HG03045 (cell line): ENCODE data around the gene EIF4G1.

Experiments used
- ATAC-seq: cut with Tn5 transposase; IDR thresholded peaks from one replicate; pipeline ENCODE4 v1.9.1; 2021; ENCODE audit warnings: mild to moderate bottlenecking, moderate library complexity; ENCODE audit not compliant: unreplicated experiment

Gene EIF4G1

GRCh38 chr3:184381261-184382224, 67.1 kb downstream of the EIF4G1 start:
- ATAC-seq, result no peak

DNA sequence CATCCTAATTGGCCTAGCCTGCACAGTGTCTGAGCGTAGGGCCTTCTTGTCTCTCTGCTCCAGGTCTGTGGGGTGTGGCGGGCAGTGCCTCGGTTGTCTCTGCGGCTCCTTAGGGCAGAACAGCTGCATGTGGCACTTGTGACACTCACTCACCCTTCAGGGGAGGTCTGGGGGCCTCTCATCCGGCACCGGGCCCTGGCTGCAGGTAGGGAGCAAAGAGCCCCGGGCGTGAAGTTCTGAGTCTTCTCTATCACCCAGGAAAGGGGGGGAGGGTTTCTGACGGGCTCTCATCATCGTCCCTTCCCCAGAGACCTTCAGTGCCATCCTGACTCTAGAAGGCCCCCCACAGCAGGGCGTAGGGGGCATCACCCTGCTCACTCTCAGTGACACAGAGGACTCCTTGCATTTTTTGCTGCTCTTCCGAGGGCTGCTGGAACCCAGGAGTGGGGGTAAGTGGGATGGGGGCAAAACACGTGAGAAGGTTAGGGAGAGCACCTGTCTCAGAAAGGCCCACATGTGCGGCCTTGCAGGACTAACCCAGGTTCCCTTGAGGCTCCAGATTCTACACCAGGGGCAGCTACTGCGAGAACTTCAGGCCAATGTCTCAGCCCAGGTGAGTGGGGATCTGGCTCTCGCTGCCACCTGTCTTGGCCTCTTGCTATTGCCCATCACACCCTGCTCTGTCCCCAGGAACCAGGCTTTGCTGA, 68.1 kb downstream of the EIF4G1 start:
- no peak for ATAC-seq

DNA sequence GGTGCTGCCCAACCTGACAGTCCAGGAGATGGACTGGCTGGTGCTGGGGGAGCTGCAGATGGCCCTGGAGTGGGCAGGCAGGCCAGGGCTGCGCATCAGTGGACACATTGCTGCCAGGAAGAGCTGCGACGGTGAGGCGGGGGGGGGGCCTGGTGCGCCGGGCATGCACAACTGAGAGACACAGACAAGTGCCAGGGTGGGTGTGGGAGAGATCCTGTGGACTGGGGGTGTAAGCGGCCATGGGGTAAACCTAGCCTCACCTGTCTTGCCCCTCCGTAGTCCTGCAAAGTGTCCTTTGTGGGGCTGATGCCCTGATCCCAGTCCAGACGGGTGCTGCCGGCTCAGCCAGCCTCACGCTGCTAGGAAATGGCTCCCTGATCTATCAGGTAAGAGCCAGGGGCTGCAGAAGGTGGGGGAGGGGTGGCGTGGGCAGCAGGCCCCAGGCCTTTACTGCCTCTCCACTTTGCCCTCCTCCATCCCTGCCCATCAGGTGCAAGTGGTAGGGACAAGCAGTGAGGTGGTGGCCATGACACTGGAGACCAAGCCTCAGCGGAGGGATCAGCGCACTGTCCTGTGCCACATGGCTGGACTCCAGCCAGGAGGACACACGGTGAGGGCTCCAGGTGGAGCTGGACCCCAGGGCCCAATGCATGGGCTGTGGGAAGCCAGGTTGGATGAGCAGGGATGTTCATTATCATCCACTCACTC, 68.8 kb downstream of the EIF4G1 start:
- ATAC-seq, result no peak

DNA sequence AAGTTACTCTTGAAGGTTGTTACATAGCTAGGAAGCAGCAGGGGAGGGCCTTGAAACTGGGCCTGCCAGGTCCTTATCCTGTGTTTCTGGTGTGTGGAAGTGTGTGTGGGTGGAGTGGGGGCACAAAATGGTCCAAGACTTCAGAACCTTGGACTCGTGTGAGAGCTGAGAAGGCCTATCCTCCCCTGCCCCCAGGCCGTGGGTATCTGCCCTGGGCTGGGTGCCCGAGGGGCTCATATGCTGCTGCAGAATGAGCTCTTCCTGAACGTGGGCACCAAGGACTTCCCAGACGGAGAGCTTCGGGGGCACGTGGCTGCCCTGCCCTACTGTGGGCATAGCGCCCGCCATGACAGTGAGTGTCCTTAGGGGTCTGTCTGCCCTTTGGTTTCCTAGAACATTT, 69.9 kb downstream of the EIF4G1 start:
- ATAC-seq, result no peak
